GM18511 (cell line): Measurements from ENCODE around the gene PLEKHG4B.

Source experiments
- ATAC-seq: cut with Tn5 transposase; IDR thresholded peaks from one replicate; pipeline ENCODE4 v1.9.1; 2021; ENCODE audit warnings: mild to moderate bottlenecking, moderate library complexity; ENCODE audit not compliant: unreplicated experiment

Gene PLEKHG4B

DNA sequence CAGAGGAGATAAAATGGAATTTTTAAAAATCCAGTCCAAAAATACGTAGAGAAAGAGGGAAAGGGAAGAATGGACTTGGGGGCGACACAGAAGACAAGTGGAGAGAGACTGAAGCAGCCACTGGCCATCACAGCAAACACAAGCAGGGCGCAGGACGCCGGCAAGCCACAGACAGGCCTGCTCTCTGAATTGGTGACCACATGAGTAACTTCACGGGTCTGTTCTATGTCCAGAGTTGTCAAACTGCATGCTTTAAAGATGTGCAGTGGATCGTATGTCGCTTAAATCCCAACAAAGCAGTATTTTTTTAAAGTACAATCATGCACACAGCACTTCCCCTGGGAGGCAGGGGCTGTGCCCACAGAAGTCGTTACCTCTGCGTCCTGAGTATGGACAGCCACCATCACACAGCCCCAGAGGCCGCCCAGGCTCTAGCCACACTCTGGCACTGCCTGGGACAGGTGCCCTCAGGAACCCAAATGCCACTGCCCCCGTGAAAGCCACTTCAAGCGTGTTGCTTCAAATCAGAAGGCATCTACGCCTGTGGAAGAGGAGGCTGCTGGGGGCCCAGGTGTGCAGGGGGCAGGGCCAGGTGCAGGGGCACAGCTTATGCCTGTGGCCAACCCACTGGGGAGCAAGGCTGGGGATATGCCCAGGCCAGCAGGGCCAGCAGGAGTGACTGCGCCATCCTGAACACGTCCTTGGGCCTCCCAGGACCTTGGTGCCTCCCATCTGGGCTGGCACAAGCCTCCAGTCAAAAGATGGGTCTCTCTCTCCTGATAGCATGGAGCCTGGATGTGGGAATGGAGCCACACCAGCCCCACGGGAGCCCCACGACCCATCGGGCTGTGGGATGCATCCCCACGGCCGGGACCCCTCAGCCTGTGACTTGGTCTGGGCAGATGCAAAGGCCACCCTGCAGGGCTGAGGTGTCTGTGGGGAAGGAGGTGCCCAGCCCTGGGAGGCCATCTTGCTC lies 93.4 kb downstream of the PLEKHG4B start:
- no peak for ATAC-seq

DNA sequence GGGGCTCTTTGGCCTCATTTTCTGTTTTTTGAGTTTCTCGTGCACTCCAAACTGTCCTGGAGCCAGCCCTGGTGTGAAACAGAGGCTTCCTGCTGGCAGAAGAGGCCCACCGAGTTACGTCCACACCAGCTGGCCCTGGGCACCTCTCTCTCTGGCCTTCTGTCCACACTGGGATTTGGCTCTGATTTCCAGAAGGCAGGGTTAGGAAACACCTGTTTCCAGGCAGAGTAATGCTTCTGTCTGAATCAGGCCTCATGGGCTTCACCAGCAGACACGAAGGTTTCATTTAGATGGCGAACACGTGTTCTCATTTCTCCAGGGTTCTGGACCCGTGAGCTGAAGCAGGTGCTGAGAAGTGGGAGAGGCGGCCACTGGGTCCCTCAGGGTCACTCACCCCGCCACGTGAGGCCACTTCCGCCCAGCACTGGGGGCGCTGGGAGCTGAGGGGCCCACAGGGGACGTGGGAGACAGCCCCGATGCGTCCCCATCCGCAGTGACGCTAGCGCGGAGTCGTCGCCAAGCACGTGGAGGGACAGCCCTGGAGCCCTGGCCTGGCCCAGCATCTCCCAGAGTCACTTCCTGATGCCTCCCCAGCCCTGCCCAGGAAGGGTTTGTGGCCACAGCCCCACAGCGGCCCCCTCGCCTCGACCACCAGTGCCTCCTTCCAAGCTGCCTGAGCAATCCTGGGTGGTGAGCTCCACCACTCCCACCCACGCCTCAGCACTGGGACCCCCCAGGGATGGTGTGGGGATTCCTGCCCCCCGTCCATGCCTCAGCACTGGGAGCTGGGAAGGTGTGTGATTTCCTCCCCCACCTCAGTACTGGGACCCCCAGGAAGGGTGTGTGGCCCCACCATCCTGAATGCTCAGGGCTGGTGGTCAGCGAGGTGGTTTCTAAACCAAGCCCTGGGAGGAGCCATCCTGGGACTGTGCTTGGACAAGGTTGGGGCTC lies 94.4 kb downstream of the PLEKHG4B start:
- ATAC-seq: no peak

DNA sequence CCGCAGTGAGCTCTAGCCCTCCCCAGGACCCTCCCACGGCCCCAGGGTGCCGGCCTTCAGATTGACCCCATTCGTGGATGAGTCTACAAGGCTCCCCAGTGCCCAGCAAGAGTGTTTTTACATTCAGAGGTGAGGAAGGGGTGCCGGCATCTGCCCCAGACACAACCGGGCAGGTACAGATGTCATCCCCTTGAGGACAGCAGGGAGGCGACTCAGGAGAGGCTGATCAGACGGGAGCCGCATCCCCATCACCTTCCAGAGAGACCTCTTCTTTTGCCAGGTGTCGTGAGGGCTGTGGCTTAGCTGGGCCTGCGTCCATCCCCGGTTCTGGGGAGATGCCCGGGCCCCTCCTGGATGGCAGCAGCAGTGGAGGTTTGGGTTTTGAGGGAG lies 95.1 kb downstream of the PLEKHG4B start:
- no peak for ATAC-seq

DNA sequence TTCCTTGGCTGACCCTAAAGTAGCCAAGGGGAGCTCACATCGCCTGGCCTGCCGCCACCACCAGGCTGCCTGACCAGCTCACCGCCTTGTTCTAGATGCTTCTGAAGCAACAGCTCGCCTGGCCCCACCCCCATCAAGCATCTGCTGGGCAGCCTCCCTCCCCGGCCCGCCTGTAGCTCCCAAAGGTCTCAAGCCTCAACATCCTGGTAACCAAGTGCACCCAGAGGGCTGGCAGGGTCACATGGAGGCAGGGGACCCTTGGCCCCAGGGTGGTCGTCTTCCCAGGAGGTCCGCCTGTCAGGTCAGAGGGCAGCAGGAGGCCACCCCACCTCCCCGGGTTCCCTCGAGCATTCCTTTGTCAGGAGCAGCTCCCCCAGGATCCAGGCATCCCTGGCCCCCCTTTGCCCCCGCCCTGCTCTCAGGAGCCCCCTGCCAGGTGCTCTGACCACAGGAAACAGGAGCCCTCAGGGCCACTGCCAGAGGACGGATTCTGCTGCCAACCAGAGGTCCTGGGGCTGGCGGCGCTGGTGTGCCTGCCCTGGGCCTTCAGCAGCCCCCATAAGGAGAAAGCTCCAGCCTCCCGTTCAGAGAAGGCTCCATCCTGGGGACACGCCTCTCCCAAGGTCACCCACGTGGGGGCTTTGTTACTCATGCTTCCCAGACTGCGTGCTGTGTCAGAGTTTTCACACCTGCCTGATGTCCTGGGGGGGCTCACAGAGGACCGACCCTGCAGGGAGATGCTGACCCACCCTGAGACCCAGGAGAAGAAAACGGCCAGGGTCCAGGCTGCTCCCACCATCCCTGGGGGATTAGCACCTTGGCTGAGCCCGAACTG lies 95.9 kb downstream of the PLEKHG4B start:
- no peak for ATAC-seq

- peak; percentile 74 for ATAC-seq
These were observed 96.8 kb downstream of the PLEKHG4B start for GRCh38 chr5:188488-189481.

DNA sequence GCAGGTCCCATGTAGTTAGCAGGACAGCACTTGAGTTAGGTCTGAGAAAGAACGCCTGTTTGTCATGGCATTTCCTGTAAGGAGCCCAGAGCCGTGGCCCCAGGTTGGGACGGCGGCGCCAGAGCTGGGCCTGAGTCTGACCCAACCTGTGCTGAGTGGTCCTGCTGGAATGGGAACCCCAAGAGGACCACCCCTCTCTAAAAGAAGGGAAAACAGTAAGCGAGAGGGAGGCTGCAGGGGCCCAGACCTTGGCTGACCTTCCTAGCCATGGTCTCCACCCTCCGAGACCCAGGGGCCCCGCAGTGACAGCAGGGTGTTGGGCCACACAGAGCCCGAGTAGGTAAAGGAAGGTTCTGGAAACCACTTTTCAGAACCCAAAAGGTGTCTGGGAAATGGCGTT lies 97.5 kb downstream of the PLEKHG4B start:
- ATAC-seq: no peak

DNA sequence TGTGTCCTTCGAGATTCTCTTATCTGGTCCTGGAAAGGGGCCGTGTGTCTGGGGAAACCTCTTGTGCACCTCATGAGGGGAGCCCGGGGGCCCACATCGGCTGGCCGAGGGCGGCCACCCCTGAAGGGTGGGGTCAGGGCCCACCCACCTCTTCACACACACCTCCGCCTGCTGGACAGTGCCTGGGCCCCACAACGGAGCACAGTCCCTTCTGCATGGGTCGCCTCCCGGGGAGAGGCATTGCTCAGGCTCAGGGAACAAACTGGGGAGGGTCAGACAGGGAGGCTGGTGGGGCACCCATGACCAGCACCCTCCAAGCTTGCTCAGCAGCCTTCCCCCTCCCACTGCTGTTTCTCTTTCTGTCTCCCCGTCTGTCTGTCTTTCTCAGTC lies 98.0 kb downstream of the PLEKHG4B start:
- no peak for ATAC-seq

- ATAC-seq: peak; percentile 26
These were observed 98.5 kb downstream of the PLEKHG4B start for GRCh38 chr5:190366-191035.

GRCh38 chr5:191036-191948 lies 99.3 kb downstream of the PLEKHG4B start, which contains the start of gene LRRC14B:
Gene LRRC14B, plus strand, starts transcription at chr5:191495. Its CDS starts 44 bp downstream, at chr5:191539.
- ATAC-seq: peak; percentile 52

DNA sequence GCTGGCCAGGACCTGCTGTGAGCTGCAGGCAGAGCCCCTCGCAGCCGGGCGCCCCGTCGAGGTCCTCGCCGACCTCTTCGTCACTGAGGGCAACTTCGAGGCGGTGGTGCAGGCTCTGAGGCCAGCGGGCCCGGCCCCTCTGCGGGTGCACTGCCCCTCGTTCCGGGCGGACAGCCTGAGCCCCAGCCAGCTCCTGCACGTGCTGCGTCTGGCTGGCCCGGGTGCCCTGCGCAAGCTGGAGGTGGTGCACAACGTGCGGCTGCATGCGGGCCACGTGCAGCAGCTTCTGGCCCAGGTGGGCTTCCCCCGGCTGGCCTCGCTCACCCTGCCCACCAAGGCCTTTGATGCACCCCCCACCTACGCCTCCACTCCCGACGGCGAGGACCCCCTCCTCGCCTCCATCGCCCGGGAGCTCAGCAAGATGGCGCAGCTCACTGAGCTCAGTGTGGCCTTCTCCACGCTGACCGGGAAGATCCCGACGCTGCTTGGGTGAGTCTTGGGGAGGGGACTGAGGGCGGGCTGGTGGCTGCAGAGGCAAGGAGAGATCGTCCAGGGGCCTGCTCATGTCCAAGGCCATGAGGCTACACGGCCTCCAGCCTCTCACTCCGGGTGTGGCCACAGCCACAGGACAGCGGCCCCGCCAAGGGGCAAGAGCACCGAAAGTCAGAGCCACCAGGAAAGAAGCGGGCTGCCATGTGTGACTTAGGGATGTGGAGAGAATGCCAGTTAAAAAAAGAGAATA lies 100.2 kb downstream of the PLEKHG4B start:
- no peak for ATAC-seq

- ATAC-seq: no peak
These were observed 100.7 kb downstream of the PLEKHG4B start for GRCh38 chr5:192691-192969.

DNA sequence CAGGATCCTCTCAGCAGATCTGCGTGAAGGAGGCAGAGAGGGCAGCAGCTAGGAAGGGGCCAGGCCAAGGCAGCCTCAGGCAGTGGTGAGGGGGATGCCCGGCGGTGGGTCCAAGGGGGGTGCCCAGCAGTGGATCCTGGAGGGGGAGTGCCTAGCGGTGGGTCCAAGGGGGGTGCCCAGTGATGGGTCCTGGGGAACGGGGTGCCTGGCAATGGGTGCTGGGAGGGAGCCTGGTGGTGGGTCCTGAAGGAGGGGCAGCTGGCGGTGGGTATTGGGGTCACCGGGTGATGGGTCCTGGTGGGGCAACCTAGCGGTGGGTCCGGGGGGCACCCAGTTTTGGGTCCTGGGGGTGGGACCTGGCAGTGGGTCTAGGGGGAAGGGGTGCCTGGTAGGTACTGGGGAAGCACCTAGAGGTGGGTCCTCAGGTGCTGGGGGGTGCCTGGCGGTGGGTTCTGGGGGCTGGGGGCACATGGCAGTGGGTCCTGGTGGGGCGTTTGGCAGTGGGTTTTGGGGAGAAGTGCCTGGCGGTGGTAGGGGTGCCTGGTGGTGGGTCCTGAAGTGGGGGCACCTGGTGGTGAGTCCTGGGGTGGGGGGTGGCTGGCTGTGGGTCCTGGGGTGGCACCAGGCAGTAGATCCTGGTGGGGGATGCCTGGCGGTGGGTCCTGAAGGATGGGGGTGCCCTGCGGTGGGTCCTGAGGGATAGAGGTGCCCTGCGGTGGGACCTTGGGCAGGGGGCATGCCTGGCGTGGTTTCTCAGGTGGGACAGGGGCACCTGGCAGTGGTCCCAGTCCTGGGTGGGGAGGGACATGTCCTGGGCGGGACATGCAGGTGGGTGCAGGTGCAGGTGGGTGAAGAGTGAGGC lies 101.2 kb downstream of the PLEKHG4B start:
- ATAC-seq: no peak

- no peak for ATAC-seq
These were observed 102.1 kb downstream of the PLEKHG4B start for GRCh38 chr5:194102-194501.

GRCh38 chr5:194603-195209 lies 102.7 kb downstream of the PLEKHG4B start:
- ATAC-seq: no peak

DNA sequence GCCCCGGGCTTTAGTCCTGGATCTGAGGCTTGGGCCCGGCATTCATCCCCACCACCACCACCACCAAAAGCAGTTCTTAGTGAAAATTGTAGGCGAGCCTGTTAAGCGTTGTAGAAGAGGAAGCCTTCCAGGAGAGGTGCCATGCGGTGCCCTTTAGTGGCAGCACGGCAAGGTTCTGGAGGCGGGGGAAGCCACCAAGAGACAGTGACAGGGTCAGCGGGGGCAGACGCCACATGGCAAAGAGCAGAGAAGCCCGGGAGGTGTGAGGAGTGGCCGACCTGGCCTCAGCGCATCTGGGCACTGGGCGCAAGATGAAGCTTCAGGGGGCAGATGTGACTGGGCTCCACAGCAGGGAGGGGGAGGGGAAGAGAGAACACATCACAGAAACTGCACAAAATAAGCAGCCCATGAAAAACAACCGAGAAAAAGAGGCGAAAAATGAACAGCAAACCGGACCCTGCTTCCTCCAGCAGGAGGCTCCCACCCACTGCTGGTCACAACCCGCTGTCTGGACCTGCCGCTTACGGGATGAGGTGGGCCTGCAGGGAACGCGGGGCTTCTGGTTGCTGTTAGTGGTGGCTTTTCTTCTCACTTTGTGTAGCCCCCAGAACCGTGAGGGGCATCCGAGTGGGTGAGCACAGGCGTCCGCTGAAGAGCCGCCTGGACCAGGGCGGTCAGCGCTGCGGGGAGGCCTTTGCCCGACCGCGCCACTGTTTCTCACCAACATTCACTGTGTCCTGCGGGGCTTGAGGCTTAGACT lies 103.6 kb downstream of the PLEKHG4B start:
- no peak for ATAC-seq
